GM19023 (cell line): ENCODE data around the gene MC5R.

Experiments used
- ATAC-seq: cut with Tn5 transposase; IDR thresholded peaks from one replicate; pipeline ENCODE4 v1.9.1; 2021; ENCODE audit warnings: mild to moderate bottlenecking, moderate library complexity; ENCODE audit not compliant: unreplicated experiment

MC5R gene

GRCh38 chr18:13823707-13824395 lies at the start of gene MC5R:
Gene MC5R, plus strand, starts transcription at chr18:13824149. Its CDS starts 1,617 bp downstream, at chr18:13825766.
- peak; percentile 88 for ATAC-seq

DNA sequence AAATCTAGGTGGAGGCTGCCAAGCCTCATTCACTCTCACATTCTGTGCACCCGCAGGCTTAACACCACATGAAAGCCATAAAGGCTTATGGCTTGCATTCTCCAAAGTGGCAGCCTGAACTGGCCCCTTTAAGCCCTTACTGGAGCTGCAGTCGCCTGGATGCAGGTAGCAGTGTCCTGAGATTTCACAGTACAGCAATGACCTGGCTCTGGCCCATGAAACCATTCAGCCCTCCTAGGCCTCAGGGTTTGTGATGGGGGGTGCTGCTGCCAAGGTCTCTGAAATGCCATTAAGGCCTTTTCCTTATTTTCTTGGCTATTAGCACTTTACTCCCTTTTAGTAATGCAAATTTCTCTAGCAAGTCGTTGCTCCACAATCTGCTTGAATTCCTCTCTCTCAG lies 48.9 kb upstream of the MC5R start:
- no peak for ATAC-seq

GRCh38 chr18:13791181-13791580 lies 32.8 kb upstream of the MC5R start:
- no peak for ATAC-seq

DNA sequence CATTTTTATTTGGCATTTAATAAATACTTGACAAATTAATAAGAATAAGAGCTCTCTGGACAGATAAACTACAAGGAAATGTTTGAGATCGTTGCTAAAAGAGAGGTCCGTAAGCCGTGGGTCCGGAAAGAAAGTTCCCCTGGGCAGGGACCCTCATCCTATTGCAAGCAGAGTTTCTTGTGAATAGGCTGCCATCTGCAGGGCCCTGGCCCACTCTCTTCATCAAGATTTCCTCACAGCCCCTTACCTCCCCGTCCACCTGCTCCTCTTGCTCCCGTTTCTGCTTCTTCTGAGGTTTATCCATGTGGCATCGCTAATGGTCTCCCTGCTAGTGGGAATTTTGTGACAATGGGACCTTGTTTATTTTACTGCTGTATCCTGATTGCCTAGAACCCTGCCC lies 30.1 kb upstream of the MC5R start:
- ATAC-seq: no peak

GRCh38 chr18:13796515-13796914 lies 27.4 kb upstream of the MC5R start:
- no peak for ATAC-seq

- ATAC-seq: no peak
These were observed 26.8 kb upstream of the MC5R start for GRCh38 chr18:13797157-13797611.

GRCh38 chr18:13799396-13799795 lies 24.6 kb upstream of the MC5R start:
- no peak for ATAC-seq

DNA sequence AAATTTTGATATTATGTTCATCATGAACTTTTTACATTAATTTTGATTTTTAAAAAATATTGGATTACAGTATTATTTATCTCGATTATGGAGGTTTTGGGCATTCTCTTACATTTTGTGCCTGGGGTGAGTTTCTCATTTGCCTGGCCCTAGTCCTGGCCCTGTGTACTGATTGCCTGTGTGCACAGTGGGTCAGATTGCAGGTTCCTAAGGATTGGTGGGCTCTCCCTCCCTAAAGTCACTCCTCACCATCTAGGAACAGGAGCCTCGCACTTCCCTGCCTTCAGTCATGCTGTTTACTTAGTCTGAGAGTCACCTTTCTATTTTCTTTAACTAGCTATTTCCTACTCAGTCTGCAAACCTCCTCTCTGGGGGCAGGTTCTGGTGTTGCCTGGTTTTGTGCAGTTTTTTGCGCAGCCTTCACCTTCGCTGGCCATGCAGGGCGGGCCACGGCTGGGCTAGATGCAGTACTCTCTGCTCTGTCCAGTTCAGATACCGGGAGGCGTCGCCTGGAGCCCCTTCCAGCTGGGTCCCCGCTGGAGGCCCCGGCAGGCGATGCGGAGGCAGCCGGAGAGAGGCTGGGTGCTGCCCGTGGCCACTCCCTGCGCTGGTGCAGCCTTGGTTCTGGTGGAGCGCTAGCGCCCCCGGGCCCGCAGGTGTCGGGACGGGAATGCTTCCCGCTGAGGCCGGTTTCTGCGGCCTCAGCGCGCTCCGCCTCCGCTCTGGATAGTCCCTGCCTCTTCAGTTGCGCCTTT lies 23.3 kb upstream of the MC5R start:
- ATAC-seq: no peak

GRCh38 chr18:13801260-13801601 lies 22.7 kb upstream of the MC5R start:
- ATAC-seq: no peak

DNA sequence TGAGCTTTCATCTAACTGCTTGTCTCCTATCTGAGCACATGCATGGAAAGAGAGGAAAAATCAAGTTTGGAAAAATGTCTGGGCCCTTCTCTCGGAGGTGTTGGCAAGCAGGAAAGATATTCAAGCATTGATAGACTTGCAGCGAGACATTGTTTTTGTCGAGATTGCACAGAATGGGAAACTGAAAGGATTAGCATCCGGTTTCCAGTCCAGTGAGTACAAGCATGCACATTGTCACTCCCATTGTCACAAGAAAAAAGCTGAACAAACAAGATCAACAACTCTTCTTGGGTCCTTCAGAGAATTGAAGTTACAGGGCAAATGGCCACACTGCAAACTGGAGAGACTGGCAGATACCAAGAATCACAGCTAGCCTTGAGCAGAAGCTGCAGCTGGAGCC lies 19.6 kb upstream of the MC5R start:
- ATAC-seq: no peak

- ATAC-seq: no peak
These were observed 15.5 kb upstream of the MC5R start for GRCh38 chr18:13808294-13809042.

GRCh38 chr18:13809043-13809430 lies 14.9 kb upstream of the MC5R start:
- ATAC-seq: no peak

- no peak for ATAC-seq
These were observed 14.3 kb upstream of the MC5R start for GRCh38 chr18:13809531-13810255.

DNA sequence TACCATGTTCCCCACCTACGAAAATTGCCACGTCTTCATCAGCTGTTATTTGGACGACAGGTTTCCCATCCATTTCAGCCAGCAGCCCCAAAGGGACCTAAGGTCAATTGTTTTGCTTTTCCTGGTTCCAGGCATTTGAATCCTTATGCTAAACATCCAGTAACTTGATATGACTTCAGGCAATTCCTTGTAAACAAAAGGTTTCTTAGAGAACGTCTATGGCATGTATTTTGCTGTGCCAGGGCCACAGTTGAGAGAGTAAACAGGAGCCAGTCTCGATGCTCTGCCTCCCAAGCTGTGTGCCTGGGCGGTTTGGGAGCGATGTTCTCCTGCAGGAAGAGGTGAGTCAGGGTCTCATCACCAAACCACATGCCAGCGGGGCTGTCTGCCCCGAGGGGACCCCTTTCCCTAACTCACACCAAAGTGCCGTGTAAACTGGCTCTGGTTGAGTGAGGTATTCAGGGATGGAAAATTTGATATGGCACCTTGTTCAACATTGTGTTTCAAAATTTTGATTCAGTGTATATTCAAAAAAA lies 12.9 kb upstream of the MC5R start:
- no peak for ATAC-seq

DNA sequence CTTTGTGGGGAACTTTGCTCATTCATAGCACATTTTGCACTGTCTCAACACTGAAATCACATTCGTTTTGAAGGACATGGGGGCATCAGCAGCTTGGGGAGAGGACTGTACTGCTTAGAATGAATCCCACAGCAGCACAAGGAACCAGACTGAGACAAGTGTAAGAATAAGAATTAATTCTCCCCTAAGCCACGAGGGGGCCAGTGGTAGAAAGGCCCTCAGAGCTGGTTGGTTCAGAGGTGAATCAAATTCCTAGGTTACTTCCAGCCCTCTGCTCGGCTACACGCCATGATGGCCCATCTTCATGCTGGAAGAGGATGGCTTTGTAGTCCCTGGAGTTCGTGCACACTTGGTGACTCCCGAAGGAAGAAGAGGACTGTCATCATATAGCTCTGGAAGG lies 12.0 kb upstream of the MC5R start:
- ATAC-seq: no peak

DNA sequence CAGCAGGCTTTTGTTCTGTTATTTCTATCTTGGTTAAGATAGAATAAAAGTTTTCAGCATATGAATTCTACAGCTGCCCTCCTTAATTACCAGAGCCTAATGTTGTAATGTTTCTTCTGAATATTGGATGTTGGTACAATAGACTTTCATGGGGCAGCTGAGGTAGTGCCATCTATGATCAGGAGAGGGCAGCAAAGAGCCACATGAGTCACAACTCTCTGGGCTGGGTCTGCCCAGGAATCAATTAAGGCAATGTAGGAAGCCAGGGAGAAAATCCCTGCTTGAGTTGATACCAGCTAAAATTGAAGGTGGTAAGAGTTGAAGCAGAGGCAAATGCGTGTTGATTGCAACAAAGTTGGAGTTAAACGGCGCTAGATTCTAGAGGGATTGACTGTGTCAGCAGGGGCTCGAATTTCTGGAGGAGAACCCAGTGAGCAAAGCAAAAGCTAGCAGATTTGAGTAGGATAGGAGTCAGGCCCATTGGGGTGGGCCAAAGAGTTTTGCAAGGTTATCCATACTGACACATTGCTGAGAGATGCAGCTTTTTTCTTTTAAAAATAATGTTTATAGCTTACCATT lies 10.6 kb upstream of the MC5R start:
- peak; percentile 77 for ATAC-seq

DNA sequence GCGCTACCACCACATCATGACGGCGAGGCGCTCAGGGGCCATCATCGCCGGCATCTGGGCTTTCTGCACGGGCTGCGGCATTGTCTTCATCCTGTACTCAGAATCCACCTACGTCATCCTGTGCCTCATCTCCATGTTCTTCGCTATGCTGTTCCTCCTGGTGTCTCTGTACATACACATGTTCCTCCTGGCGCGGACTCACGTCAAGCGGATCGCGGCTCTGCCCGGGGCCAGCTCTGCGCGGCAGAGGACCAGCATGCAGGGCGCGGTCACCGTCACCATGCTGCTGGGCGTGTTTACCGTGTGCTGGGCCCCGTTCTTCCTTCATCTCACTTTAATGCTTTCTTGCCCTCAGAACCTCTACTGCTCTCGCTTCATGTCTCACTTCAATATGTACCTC lies 2.3 kb downstream of the MC5R start:
- ATAC-seq: no peak

DNA sequence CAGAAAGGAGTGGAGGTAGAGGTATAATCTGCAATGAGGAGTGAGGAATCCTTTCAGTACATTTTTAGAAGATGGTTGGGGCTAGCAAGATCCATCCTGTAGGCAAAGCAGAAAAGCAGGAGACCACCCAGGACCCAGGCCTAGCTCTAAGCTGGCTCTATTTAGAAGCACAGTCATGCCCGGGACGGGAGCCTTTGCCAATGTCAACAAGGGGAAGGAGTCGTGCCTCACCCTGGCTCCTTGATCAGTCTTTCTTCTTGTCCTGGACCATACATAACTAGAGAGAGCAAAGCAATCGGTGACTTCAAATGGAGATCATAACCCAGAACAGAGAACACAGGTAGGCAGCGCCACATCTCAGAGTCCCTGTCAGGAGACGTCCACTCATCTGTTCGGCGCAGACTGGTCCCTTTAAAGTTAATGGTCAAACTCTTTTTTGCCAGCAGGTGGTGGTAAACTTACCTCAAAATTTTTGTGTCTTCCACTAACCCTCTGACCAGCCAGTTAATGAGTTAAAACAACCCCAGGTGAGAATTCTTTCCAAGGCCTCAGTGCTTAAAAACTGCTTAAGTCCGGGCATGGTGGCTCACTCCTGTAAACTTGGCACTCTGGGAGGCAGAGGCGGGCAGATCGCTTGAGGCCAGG lies 8.0 kb downstream of the MC5R start:
- no peak for ATAC-seq

DNA sequence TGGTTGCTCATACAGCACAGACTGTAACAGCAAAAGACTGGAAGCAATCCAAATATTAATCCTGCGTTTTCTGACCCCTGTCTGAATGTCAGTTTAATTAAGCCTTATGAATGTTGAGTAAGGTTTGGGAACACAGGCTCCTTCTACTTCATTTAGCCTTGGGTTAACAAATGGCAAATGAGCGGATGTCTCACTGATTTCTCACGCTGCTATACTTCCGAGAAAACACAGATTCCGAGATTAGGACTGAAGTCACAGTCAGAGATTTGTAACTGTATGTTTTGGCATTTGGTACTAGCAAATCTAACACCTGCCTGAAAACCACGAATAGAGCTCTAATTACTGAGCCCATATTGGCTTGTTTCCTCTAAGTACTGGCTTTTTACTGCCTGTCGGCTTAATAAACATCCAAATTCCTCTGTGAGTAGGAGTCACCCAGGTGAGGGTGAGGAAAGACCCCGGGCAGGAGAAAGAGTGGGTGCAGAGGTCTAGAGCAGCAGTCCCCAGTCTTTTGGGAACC lies 10.6 kb downstream of the MC5R start:
- no peak for ATAC-seq

- no peak for ATAC-seq
These were observed 11.3 kb downstream of the MC5R start for GRCh38 chr18:13835202-13835601.
